ENCODE measurements around the gene TSGA10. TPM values are rescaled to one million over a fixed set of nuclear protein-coding genes. Genes with fewer than 3 reads are reported as not detected.

The TSGA10 gene
- total RNA-seq, 1 donor from 2014 or later, result 2.5 TPM

DNA sequence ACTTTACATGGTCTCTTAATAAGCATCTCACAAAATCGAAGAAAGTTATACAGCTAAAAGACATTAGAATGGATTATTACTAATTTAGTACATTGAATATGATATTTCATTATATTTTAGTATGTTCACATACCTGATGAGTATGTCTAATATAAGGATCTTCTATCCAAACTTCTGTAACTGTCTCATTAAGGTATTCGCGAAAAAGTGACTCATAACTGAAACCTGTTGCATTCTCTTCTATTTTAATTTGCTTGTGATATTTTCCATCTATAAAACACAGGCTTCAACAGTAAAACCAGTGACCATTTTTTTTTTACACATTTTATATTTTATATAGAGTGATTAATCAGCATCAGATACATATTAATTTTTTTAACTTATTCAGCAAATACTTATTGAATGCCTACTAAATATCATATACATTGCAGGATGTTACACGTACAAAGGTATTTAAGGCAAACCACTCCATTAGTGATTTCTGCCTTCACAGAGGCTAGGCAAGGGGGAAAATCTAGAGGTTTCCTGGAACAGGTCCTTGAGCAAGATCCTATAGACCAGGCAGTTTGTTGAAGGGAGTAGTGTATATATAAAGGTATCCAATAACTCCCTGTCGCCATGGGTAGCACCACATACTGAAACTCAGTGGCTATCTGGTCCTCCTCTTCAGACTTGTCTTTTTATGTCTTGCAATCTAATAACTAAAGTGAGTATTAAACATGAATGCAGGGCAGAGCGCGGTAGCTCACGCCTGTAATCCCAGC lies 16.8 kb upstream of the TSGA10 start:
- H3K4me3 ChIP-seq (ENCODE audit: low read depth, low read length), result no peak overlapping the region
- TF ChIP-seq, protein P1, sequence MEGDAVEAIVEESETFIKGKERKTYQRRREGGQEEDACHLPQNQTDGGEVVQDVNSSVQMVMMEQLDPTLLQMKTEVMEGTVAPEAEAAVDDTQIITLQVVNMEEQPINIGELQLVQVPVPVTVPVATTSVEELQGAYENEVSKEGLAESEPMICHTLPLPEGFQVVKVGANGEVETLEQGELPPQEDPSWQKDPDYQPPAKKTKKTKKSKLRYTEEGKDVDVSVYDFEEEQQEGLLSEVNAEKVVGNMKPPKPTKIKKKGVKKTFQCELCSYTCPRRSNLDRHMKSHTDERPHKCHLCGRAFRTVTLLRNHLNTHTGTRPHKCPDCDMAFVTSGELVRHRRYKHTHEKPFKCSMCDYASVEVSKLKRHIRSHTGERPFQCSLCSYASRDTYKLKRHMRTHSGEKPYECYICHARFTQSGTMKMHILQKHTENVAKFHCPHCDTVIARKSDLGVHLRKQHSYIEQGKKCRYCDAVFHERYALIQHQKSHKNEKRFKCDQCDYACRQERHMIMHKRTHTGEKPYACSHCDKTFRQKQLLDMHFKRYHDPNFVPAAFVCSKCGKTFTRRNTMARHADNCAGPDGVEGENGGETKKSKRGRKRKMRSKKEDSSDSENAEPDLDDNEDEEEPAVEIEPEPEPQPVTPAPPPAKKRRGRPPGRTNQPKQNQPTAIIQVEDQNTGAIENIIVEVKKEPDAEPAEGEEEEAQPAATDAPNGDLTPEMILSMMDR (conservative IDR thresholded peaks at IDR 0.05; ENCODE audit: low read depth, low read length), result no peak
- DNase-seq (ENCODE audit: low read depth), result no peak

DNA sequence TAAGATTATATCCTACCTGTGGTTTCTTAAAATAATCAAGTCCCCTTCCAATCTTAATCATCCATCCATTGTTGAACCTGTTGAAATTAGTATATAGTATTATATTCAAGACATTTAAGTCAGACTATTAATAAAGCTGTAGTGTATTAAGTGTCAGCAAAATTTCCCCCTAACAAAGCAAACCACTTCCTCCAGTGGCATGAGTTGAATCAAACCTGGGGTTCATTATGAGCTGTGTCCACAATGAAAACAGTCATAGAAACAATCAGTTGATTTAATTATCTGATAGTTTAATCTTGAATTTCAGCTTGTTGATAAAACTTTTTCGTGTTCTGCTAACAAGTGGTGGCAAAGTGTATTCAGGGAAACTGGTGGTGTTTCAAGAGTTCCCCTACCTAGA lies 14.8 kb upstream of the TSGA10 start:
- no peak overlapping the region for H3K4me3 ChIP-seq (ENCODE audit: low read depth, low read length)
- TF ChIP-seq, protein P1 (conservative IDR thresholded peaks at IDR 0.05; ENCODE audit: low read depth, low read length), result no peak
- DNase-seq (ENCODE audit: low read depth), result no peak

DNA sequence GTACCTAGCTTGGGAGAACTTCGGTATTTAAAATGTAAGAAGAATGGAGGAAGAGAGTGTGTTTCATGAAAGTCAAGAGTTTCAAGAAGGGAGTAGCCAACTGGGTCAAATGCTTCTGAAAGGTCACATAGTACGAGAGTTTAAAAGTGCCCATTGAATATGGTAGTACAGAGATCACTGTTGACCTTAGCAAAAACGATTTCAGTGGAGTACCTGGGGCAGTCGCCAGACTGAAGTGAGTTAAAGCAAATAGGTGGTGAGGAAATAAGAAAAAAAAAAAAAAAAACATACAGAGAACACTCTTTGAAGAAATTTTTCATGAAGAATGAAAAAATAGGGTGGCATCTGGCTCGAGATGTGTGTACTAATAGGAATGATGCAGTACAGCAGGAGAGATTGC lies 11.5 kb upstream of the TSGA10 start:
- DNase-seq (ENCODE audit: low read depth), result no peak
- TF ChIP-seq, protein P1 (conservative IDR thresholded peaks at IDR 0.05; ENCODE audit: low read depth, low read length), result no peak
- H3K4me3 ChIP-seq (ENCODE audit: low read depth, low read length), result no peak overlapping the region

DNA sequence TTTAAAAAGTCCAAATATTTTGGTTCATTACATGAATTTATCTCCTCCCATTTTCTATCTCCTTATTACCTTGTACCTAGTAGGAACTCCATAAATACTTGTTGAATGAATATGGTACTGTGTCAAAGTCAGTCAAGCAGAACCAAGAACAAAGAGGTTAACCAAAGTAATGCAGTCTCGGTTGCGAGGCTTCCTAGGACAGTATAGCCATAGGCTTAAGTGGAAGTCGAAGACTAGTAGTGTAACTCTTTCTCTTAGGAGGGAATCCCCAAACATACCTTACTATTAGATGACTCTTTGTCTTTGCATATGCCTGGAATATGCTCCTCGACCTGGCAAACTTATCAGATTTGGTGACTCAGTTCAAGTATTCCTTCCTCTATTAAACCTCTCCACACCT lies 4.9 kb upstream of the TSGA10 start:
- TF ChIP-seq, protein P1 (conservative IDR thresholded peaks at IDR 0.05; ENCODE audit: low read depth, low read length), result no peak
- no peak for DNase-seq (ENCODE audit: low read depth)
- no peak overlapping the region for H3K4me3 ChIP-seq (ENCODE audit: low read depth, low read length)

DNA sequence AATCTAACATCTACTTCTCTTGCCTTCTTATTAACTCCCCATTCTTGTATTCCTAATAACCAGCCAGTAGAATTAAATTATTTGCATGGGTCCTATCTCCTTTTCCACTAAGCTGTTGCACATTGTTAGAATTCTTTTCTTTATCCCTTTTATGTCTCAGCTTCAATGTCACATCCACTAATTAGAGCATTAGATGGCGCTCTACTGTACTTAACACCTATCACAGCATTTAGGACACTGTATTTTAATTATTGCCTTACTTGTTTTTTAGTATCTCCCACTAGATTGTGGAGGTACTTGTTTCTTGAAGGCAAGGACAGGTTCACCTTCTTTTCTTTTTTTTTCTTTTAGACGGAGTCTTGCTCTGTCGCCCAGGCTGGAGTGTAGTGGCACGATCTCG lies 3.9 kb upstream of the TSGA10 start:
- TF ChIP-seq, protein P1 (conservative IDR thresholded peaks at IDR 0.05; ENCODE audit: low read depth, low read length), result no peak
- no peak overlapping the region for H3K4me3 ChIP-seq (ENCODE audit: low read depth, low read length)
- no peak for DNase-seq (ENCODE audit: low read depth)

DNA sequence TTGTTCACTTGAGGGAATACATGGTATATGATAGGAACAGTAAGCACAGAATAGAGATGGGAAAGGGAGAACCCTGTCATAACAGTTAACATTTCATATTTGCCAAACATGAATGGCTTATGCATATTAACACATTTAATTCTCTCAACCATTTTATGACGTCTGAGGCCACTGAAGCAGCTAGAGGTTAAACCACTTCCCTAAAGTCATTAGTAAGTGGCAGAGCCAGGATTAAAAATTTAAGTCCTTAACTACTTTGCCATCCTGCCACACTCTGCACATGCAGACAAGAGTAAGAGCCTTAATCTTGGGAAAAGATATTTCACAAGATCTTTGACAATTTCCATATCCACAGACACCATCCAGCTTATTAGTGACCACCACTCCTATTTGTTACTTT lies 2.1 kb upstream of the TSGA10 start:
- TF ChIP-seq, protein P1 (conservative IDR thresholded peaks at IDR 0.05; ENCODE audit: low read depth, low read length), result no peak
- DNase-seq (ENCODE audit: low read depth), result no peak
- no peak overlapping the region for H3K4me3 ChIP-seq (ENCODE audit: low read depth, low read length)

Measured in epithelial cell of proximal tubule (primary cell).